ENCODE data around the gene ZNF500.

The ZNF500 gene

DNA sequence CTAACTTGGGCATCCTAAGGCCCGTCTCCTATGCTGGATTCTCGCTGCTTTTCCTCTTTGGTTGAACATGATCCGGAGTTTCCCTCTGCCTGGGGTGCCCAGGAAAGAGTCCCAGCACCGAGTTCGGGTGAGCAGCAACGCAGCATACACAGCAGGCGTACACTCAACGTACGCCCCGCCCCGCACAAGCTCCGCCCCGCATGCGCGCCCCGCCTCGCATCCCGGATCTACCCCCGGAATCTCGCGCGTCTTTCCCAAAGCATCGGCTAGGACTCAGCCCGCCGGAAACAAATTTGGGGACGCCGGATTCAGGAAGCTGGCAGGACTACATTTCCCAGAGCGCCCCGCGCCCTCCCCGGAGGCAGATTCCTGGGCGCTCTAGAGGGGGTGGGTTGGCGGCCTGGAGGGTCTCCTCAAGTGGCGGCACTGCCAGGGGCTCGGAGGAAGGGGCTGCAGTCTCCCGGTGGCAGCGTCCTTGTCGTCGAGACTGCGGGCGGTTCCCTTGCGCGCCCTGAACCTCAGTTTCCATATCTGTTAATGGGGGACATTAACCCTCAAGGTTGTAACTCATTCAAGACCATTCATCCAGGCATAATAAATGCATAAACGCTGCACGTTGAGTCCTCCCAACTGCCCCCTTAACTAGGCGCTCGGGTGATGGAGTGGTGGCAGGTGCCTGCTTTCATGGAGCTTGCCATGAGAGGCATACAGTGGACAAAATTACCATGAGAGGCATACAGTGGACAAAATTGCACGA, 1.8 kb upstream of the ZNF500 start:
- DNase-seq: peak; percentile 98 to 99 (median 98)

- DNase-seq: peak; percentile 64 to 74 (median 67)
These were observed 1.0 kb upstream of the ZNF500 start for GRCh38 chr16:4767872-4768548.

GRCh38 chr16:4765511-4766474, 1.2 kb downstream of the ZNF500 start:
- peak; percentile 49 to 53 (median 50) for DNase-seq

- peak in 1 of 3 donors; percentile 10 for DNase-seq
These were observed 3.2 kb downstream of the ZNF500 start for GRCh38 chr16:4763791-4764190.

DNA sequence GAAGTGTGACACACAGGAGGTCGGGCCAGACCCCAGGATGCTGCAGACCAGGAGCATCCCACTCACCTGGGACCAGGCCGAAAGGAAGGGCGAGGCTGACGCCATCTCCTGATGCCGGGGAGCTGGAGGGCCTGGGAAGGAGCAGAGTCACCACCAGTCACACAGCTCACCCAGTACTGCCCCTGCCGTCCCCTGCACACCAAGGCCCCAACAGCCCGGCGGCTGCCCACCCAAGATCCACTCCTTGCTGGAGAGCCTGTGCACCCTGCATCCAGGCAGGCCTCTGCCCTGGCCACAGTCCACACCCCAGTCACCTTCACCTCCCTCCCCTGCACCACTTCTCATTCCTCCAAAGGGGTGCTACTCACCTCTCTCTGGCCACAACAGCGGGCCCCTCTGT, 4.8 kb downstream of the ZNF500 start:
- peak in 1 of 3 donors; percentile 8 for DNase-seq

DNA sequence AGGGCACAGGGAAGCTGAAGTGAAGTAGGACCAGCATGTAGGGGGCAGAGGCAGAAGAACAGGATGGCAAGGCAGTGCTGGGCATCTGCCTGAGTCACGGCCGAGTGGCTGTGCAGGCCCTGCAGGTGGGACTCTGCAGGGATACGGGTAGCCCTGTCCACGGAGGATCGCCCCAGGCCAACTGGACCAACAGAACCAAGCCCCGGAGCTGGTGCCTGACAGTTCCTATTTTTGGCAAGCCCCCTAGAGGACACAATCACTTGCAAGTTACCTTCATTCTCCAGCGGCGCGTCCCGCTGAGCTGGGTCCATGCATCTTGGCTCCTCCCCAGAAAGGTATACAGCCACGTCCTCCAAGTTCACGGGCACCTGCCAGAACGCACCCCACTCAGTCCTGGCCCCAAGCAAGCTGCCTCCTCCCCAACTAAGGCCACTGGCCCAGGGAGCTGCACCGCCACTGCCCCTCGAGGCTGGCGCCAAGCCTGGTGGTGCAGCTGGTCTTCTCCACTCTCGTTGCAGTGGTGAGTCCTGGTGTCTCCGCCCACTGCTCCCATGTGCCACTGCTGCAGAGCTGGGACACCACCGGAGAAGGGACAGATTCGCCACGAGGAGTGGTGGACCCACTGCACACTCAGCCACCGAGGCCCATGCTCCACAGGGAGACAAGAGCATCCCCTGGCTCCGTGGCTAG, 6.6 kb downstream of the ZNF500 start:
- no peak for DNase-seq

- DNase-seq: no peak
These were observed 11.3 kb downstream of the ZNF500 start for GRCh38 chr16:4755687-4756086.

DNA sequence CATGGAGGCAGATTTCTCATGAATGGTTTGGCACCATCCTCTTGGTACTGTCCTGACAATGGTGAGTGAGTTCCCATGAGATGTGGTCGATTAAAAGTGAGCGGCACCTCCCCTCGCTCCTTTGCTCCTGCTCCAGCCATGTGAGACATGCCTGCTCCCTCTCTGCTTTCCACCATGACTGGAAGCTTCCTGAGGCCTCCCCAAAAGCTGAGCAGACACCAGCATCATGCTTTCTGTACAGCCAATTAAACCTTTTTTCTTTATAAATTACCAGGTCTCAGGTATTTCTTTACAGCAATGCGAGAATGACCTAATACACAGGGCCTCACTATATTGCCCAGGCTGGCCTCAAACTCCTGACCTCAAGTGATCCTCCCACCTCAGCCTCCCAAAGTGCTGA, 12.1 kb downstream of the ZNF500 start:
- DNase-seq: no peak

- no peak for DNase-seq
These were observed 13.7 kb downstream of the ZNF500 start for GRCh38 chr16:4753227-4753626.

DNA sequence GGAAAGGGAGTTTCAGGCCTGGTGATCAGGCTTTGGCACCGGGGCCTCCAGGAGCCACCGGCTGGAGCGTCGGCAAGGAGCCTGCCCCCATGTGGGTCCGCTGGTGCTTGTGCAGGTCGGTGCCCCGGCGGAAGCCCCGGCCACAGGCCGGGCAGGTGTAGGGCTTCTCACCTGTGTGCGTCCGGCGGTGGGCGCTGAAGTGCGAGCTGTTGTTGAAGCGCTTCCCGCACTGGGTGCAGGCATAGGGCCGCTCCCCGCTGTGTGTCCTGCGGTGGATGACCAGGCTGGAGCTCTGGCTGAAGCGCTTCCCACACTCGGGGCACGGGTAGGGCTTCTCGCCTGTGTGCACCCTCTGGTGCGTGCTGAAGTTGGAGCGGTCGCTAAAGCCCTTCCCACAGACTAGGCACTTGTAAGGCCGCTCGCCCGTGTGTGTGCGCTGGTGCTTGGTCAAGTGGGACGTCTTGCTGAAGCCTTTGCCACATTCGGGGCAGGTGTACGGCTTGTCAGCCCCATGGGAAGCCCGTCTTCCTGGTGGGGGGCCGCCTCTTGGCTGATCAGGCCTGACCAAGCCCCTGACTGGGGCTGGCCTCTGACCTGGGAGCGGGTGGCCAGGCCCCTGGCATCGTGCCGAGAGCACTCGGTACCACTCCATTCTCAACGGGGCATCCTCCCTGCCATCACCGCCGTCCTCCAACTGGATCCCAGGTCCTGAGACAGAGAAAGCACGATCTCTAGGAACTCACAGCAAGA, 14.4 kb downstream of the ZNF500 start:
- DNase-seq: no peak

GRCh38 chr16:4750896-4751295, 16.1 kb downstream of the ZNF500 start:
- DNase-seq: no peak

- DNase-seq: no peak
These were observed 17.2 kb downstream of the ZNF500 start for GRCh38 chr16:4749700-4750257.

GRCh38 chr16:4748682-4749411, 18.1 kb downstream of the ZNF500 start:
- no peak for DNase-seq

- DNase-seq: no peak
These were observed 18.9 kb downstream of the ZNF500 start for GRCh38 chr16:4747906-4748681.

- no peak for DNase-seq
These were observed 19.9 kb downstream of the ZNF500 start for GRCh38 chr16:4746991-4747574.

DNA sequence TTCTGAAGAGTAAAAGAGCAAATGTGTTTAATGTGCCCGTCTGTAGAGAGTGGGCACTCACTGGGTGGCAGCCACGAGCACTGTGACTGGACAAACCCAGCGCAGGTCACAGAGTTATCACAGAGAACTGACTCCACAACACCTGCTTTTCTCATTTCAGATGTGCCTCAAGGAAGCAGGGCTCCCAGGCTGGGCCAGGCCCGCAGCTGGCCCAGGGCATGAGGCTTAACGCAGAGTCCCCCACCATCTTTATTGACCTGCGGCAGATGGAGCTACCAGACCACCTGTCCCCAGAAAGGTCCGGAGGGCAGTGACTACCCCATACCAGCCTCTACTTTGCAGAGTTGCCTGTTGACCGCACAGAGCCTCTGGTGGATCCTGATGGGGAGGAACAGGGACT, 20.7 kb downstream of the ZNF500 start:
- no peak for DNase-seq

DNA sequence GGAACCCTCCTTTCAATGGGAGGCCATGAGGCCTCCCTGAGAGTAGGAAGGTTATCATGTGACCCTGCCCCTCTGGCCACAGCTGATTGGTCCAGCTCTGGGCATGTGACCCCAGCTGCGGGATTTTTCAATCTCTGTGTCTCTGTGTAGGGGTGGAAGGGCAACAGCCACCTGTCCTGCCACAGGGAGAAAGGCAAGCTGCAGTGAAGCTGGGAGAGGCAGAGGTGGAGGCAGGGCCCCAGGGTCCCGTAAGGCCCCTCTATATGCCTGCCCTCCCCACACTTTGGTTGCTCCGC, 21.7 kb downstream of the ZNF500 start:
- no peak for DNase-seq

GRCh38 chr16:4744555-4745273, 22.2 kb downstream of the ZNF500 start:
- no peak for DNase-seq

DNA sequence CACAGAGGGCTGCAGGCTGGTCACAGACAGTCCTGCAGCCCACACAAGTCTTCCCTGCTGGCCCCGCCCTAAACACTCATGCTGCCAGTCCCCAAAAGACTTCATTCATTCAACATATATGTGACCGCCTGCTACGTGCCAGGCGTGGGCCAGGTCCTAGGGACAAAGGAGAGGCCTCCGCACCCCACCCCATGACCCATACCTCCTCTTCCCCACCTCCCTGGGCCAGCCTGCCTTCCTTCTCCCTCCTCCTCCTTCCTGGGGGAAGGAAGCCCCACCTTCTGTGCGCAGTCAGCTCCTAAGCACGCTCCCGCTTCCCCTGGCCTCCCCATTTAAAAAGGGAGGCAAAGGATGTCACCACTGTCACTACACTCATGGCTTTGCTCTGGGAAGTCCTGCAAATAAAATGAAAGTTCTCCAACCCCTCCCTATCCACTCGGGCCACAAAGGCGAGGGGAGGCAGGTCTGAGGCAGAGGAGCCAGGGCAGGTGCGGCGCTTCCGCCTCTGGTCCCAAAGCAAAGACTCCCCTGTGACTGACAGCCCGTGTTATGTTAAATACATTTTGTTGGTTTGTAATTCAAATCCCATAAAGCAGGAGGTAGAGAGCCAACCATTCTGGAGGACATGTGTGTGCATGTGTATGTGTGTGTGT, 23.6 kb downstream of the ZNF500 start:
- peak in 1 of 3 donors; percentile 15 for DNase-seq
